HepG2 (cell line): Measurements from ENCODE around the gene AMOT. TPM values are rescaled to one million over a fixed set of nuclear protein-coding genes. Genes with fewer than 3 reads are reported as not detected.

ENCODE experiments used
- CENPT ChIP-seq: sonication (generic); formaldehyde crosslinking; IDR thresholded peaks from 2 replicates; pipeline ENCODE4 v1.8.0; 2022; ENCODE audit warnings: low read depth, mild to moderate bottlenecking, moderate library complexity, missing genetic modification reagents
- MYPOP ChIP-seq: sonication (generic); formaldehyde crosslinking; IDR thresholded peaks from 2 replicates; pipeline ENCODE4 v1.8.1; 2023; ENCODE audit warnings: mild to moderate bottlenecking, moderate library complexity, missing genetic modification reagents
- SAP130 ChIP-seq: IDR thresholded peaks from 2 replicates; pipeline ENCODE4 v1.6.1; 2016; ENCODE audit warnings: low read depth
- STAG1 ChIP-seq: sonication (generic); formaldehyde crosslinking; IDR thresholded peaks from 2 replicates; pipeline ENCODE4 v1.4.0; 2020; ENCODE audit warnings: missing genetic modification reagents
- XBP1 ChIP-seq: sonication (generic); formaldehyde crosslinking; IDR thresholded peaks from 2 replicates; pipeline ENCODE4 v1.5.0; 2020; ENCODE audit warnings: missing genetic modification reagents
- ZBTB42 ChIP-seq: sonication (generic); formaldehyde crosslinking; IDR thresholded peaks from 2 replicates; pipeline ENCODE4 v1.5.0; 2020; ENCODE audit warnings: mild to moderate bottlenecking, missing genetic modification reagents
- ZMYM4 ChIP-seq: sonication (generic); formaldehyde crosslinking; IDR thresholded peaks from 2 replicates; pipeline ENCODE4 v1.8.1; 2023; ENCODE audit warnings: mild to moderate bottlenecking, missing genetic modification reagents
- ZNF256 ChIP-seq: sonication (generic); formaldehyde crosslinking; conservative IDR thresholded peaks from 2 replicates; pipeline ENCODE4 v1.4.0; 2020; ENCODE audit warnings: missing genetic modification reagents
- ZNF280D ChIP-seq: sonication (generic); formaldehyde crosslinking; IDR thresholded peaks from 2 replicates; pipeline ENCODE4 v1.5.1; 2020; ENCODE audit warnings: mild to moderate bottlenecking, missing genetic modification reagents
- ZNF451 ChIP-seq: sonication (generic); formaldehyde crosslinking; IDR thresholded peaks from 2 replicates; pipeline ENCODE4 v1.5.0; 2020; ENCODE audit warnings: mild to moderate bottlenecking, missing genetic modification reagents
- polyA plus RNA-seq, 8 experiments: library from polyadenylated mRNA; depleted of rRNA in 3 of 8; stranded (reverse) in 7 of 8; unstranded in 1 of 8; fragments of >200 nt; fragmentation: Illumina TruSeq in 4 of 8; extraction: Trizol in 4 of 8; gene quantifications; 2 replicates each; pipeline versions ENCODE4 v1.2.1 to v1.2.3, GENCODE V29; 2011 to 2016; ENCODE audit warnings: low read depth in 4 of 8, missing spikeins in 1 of 8, mixed read lengths in 1 of 8; ENCODE audit not compliant: insufficient read depth in 1 of 8
- total RNA-seq, 5 experiments: library from RNA; depleted of rRNA; stranded (reverse); fragments of >200 nt; fragmentation: Illumina TruSeq; extraction: Trizol; gene quantifications; 2 replicates each; pipeline ENCODE4 v1.2.3, GENCODE V29; 2016; ENCODE audit warnings: low read depth in 1 of 5

Gene AMOT
- total and polyA plus RNA-seq, 2 of the 13 experiments (the other 11 are each of a cell fraction or from before 2014, with no cell fraction given), result 0.13 to 0.91 TPM

GRCh38 chrX:112802541-112802940 lies 38.1 kb downstream of the AMOT start (continued):
- TF ChIP-seq XBP1 (no peak), MYPOP (CRISPR knock-in tag) (no peak), STAG1 (no peak), ZNF256 (CRISPR knock-in tag) (no peak), CENPT (no peak), SAP130 (CRISPR knock-in tag) (no peak), ZNF451 (no peak), ZMYM4 (CRISPR knock-in tag) (no peak), ZBTB42 (CRISPR knock-in tag) (no peak), ZNF280D (CRISPR knock-in tag) (no peak)
